DMS53 (cell line): ENCODE measurements around the gene CORO2B.

Source experiments
- DNase-seq: peaks from one replicate; lab custom pipeline; 2025; lab: John Stamatoyannopoulos, UW

CORO2B gene

DNA sequence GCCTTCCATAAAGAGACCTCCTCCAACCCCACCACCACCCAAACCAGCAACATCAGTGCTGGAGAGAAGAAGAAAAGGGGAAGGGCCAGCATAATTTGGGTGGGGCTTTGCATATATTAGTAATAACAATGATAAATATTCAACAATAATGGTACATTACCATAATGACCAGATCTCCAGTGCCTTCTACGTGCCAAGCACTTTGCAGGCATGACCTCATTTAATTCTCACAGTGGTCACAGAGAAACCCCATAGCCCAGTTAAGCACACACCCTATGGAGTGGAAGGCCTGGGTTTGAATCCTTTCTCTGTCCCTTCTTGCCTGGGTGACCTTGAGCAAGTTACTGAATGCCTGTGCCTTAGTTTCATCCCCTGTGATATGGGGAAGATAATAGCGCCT is 49.2 kb downstream of the CORO2B start:
- DNase-seq = no peak

DNA sequence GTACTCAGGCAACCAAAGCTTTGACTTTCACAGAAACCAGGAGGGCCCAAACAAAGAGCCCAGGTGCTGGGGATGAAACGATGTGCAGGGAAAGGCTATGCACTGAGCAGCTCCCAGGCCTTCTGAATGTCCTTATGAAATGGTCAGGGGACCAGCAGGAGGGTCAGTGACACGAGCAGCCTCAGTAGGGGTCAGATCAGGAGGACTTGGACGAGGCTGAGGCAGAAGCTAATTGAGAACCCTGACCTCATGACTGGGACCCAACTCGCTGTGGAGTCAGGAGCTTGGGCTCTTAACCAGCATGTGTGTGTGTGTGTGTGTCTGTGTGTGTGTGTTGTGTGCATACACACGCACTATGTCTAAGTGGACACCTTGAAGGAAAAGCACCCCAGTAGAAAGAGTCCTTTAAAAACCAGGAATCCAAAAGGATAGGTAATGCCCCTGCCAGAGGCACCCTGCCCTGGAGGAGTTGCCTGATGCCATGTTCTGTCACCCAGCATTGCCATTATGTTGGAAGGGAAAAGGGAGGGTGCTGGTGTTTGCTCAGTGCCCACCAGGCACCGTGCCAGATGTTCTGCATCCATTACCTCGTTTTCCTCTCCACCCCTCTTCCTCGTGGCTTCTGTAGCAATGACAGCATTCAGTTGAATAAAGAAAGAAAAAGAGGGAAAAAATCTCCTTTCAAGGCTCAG is 50.9 kb downstream of the CORO2B start:
- DNase-seq = no peak

DNA sequence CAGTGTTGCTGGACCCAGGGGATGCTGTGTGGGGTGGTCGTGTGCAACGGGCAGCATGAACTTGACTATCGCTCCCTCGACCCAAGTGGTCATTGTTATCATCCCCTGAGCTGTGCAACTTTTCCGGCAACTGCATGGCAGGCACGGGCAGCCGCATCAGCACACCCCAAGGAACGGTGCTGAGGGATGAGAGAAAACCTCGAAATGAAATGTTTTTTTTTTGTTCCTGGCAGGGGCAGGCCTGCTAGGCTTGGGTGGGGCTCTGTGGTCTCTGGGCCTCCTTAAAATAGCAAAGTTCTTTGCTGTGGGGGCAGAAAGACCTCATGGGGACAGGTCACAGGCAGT is 51.4 kb downstream of the CORO2B start:
- no peak for DNase-seq

DNA sequence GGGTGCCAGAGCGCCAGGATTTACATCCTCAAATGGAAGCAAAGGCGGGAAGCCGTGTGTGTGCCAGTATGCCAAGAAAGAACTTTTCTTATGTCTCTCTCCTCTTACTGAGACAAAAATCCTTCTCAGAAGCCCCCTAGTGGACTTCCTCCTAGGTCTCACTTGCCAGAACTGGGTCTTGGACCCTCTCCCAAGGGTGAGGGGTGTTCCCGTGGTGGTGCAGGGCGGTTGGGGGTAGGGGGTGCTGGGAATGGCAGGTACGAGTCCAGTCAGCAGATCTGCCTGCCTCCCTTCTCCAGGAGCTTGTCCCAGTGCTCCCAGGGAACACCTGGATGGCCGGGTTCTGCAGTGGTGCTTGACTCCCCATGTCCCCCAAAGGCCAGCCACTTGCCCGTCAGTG is 52.0 kb downstream of the CORO2B start:
- DNase-seq = no peak

DNA sequence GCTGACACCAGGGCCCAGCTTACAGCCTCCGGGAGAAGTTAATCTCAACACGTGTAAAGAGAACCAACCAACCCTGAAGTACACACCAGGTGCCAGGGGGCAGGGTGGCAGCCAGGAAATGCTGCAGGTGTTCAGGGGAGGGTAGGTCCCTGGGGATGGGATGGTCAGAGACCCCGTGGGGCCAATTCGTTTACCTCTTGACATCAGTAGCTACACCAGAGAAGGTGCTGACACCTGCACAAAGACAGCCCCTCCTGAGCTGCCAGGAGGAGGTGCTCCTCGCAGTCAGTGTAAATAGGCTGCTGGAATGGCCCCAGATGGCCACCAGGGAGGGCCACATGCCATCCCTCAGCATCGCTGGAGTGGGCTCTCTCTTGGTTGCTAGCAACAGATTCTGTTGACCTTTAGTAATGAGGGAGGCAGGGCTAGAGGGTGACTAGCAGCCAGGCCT is 52.8 kb downstream of the CORO2B start:
- peak; percentile 77 for DNase-seq

DNA sequence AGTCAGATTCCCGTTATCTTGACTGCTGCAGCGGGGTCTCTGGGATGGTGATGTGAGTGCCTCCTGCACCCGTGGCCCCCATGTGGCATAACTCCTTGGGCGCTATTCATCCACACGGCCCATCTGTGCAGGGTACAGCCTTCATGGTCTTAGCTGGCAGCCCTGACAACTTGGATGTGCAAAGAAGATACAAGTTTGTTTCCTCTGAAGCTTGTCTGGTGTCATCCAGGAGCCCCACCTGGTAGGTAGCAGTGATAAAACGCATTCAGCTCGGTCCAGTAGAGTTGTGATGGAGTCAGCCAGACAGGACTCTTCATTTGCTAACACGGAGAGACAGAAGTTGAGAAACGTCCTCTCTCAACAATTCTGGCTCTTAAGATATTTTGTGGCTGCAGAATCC is 53.3 kb downstream of the CORO2B start:
- DNase-seq = no peak

DNA sequence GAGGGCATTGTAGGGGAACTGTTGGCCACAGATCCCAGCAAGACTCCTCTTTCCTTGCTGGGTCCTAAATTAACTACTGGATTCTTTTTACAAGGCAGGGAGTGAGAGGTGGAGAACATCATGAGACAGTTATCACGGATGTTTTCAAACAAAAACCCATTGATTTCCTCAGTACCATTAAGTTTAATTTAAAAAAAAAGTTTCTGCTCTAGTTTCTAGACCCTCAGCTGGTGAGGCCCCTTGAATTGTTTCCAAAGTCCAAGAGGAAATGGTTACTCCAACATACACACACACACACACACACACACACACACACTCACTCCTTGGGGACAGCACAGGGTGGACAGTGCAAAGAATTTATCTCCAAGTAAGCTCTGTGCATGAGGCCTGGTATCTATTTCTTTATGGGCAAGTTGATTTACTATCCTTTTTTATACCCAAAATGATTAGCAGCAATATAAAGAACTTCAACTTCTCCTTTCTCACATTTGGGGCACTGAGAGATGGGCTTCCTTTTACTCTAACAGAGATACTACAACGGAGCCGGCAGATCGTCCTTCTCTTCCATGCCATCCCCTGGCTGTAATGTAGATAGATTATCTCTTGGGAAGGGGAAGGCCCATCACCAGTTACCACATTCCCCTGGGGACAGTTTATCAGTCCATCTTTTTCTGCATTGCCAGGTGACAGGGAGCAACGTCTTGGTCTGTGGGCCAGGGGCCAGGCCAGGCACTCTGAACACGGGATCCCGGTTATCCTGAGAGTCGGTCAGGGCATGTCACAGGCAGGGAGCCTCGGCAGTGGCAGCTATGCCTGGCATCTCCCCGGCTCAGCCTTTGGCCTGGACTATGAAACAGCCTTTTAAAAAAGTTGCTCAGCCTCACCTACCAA is 54.7 kb downstream of the CORO2B start:
- DNase-seq = no peak

DNA sequence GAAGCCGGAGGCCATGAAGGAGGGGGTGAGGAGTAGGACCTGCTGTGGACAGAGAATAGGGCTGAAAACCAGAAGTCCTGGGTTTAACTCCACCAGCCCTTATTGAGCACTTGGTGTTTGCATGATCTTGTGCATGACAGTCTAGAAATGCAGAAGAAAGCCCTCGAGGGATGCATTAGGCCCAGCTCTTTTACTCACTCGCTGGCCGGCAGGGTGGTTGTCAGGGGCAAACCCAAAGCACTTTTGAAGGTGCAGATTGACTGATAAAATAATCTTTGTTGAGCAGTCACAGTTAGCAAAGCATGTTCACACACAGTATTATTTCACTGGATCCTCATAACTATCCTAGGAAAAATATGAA is 55.3 kb downstream of the CORO2B start:
- no peak for DNase-seq

DNA sequence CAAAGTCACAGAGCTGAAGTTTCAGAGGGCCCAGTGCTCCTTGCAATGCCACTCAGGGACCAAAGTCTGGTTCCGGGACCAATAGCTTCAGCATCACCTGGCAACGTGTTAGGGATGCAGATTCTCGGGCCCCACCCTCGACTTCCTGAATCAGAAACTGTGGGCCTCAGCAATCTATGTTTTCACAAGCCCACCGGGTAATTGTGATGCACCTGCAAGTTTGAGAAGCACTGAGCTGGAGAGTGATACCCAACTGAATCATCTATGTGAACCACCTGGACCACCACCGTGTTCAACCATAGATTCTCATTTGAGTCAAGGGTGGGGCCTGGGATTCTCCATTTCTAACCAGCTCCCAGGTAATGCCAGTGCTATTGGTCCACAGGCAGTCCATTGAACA is 55.7 kb downstream of the CORO2B start:
- DNase-seq = no peak

DNA sequence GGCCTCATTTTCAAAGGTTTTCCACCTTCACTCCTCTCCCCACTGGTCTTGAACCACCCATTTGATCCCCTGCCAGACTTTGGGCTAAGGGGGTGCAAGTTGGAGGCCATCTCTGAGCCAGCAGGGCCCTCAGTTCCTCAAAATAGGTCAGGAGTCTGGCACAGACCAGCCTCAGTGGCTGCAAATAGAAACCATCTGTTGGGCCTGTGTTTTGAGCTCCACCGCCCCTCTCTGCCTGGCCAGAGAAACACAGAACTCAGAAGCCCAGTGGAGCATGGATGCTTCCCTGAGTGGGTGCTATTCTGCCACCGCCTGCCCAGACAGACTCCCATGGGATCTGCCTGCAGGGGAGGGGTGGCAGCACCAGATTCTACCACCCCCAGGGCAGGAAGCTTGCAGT is 56.3 kb downstream of the CORO2B start:
- DNase-seq = no peak

DNA sequence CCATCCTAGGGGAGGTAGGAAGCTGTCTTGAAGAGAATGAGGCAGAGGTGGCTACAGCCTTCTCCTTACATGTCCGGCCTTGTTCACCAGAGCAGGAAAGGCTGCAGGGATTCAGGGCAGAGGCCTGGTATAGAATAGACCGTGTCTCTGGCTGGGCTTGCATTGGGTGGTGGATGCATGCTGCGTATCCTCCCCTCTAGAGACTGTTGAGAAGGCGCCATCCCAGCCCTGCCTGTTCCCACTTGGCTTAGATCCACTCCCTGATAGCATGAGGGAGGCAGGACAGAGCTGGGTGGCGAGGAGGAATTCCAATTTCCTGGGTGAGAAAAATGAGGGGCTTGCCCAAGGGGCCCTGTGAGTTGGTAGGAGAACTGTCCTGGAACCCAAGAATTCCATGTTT is 57.5 kb downstream of the CORO2B start:
- no peak for DNase-seq

DNA sequence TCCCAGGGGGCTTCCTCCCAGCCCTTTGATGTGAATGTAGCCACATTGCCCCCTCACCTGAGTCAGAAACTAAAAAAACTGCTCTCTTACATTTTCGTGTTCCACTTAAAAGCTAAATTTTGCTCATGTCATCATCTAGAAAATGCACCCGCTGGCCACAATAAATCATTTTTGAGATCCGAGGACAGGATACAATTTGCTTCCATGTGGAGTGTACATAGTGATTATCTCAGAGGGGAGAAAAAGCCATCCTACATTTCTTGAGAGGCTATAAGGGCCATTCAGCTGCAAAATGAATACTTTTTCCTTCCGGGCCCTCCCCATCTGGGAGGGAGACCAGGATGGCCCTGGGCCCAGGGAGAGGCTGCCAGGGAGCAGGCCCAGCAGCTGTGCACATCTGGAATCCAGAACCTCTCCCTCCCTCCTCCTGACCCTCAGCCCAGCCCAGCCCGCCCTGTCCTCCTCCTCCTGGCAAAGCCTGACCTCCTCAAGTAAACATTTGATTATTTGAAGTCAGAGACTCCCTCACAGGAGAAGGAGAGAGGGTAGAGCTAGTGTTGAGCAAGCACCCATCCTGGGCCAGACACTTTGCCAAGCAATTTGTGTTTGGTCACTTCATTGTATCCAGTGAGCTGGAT is 59.1 kb downstream of the CORO2B start:
- no peak for DNase-seq

DNA sequence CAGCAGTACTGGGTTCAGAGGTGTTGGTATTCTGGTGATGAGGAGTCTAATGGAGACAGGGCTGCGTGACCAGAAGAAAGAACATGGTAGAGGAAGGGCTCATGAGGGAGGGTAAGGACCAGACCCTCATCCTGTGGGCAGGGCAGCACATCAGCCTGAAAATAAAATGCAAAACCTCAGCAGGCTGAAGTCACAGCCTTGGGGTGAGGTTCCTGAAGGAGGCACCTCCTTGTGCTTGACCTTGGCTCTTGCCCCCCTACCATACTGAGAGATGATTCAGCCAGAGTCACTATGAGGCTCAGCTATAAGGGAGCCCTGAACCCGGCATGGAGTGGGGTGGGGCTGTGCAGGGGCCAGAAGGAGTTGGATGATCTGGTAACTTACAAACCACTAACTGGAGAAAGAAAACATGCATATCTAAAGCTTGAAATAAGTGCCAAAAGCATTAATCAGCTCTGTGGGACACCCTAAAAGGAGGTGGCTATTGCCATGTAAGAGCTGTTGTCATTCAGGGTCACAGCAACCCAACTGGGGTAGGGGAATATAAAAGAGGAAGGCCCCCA is 60.2 kb downstream of the CORO2B start:
- DNase-seq = no peak

DNA sequence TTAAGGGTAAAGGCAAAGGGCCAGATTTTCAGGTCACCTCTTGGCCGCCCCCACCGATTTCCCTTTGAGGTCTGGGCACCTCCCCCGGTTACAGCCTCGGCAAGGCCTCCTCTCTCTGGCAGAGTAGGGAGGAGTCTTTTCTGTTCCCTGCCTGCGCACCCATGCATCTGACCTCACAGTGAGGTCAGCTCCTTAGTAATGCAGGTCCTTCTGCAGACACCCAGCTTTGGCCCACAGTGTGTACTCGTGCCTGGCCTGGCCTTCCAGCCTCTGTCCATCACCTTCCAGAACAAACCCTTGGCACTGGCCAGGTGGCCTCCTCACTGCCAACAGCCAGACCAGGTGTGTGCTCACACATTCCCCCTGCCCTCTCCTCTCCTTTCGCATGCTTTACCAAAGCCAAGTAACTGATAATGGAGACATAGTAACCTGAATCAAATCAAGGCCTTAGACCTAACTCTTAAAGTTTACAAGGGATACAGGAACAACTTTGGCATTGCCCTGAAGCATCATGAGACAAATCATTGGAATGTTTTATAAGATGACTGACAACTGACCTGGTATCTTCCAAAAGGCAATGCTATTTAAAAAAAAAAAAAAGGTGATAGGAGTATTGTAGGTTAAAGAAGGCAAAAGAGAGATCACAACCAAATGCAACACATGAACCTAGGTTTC is 61.3 kb downstream of the CORO2B start:
- DNase-seq = no peak

DNA sequence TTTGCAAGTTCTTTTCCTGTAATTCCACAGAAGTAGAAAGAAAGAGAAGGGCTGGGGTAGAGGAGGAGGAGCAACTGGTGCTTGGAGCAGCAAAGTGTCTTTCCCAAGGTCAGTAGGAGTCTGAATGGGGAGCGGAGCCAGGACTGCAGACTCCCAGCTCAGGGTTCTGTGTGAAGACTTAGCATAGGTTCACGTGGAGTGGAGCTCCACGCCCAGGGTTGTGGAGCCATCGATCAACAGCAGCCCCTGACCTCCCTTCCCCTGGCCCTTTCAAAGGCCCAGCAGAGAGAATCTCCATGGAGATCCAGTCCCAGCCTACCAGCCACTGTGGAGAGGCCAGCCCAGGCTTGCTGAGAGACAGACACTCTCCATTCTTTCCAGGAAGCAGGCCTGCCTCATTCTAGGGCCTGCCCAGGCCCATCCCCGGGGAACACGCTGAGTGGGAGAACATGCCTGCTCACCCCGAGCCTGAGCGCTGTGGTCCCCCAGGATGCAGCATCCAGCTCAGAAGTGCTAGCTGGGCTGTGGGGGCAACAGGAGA is 62.1 kb downstream of the CORO2B start:
- no peak for DNase-seq

DNA sequence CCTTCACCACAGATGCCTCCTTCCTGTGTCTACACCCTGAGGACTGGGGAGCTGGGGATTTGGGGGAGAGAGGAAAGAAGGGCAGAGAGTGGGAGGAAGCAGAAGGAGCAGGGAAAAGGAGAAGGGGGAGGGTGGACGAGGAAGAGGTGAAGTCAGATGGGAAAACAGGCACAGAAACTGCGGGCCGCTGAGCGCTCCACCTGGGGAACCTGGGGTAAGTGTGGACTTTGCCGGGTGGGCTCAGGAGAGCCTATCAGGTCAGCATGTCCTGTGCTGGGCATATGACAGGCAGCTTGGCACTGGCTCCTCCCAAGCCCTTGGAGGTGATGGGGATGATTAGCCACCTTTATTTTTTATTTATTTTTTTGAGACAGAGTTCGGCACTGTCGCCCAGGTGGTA is 62.6 kb downstream of the CORO2B start:
- DNase-seq = no peak

DNA sequence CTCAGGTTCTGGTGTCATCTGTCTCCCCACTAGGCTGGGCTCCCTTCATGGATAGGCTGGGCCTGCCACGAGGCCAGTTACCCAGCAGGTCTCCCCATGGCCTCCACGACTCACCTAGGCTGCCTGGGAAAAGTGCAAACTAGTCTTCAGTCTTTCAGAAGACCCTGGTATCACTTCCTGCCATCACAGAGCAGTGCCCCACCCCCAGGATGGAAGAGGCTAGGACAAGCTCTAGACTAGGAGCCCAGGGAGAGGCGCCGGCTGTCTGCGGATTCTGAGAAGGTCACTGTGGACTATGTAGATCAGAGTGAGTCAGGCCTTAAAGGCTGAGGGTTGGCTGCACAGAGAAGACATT is 63.7 kb downstream of the CORO2B start:
- DNase-seq = no peak

DNA sequence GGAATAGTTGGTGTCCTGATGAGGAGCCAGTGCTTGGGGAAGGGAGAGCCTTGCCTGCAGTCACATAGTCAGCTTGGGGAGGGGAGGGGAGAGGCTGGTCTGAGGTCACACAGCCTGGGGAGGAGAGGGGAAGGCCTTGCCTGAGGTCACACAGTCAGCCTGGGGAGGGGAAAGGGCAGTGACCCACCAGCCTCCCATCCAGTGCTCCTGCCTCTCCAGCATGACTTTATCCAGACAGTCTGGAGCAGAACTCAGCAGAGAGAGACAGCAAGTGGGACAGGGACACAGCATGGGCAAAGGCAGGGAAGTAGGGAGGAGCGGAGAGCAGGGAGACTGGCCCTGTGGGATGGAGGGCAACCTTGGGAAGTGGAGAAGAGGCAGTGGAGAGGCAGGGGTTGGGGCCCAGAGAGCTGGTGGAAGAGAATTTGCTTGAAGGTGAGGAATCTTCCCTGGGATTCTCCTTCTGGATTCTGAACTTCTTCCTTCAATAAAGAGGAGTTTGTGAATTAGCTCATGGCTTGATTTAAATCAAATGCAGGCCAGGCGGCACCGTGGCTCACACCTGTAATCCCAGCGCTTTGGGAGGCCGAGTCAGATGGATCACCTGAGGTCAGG is 64.5 kb downstream of the CORO2B start:
- no peak for DNase-seq

DNA sequence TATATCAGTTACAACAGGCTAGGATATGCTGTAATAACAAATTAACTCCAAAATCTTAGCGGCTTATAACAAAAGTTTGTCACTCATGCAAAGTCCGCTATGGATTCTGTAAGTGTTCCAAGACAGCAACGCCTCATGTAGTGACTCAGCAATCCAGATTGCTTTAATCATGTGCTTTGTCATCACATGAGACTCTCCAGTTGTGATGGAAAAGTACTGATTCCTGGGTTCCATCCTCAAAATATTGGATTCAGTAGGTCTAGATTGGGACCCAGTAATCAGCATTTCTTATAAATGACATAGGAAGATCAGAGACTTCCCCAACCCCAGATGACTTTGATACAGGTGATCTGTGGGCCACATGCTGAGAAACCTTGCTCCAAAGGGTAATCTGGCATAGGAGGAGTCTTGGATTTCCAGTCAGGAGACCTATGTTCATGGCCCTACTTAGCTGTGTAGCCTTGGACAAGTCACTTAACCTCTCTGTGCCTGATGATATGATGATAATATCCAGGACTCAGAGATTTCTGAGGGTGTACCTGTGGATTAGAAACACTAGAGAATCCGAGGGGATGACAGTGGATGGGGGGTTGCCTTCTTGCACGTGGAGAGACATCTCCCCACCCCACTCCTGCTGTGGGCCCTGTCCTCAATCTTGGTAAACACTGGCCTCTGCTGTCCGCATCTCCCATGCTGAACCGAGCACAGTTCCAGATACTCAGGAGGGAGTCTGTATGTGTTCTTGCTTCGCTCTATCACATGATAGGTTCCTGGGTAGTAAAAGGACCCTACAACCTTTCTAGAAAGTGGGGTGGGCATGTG is 65.5 kb downstream of the CORO2B start:
- peak; percentile 18 for DNase-seq

DNA sequence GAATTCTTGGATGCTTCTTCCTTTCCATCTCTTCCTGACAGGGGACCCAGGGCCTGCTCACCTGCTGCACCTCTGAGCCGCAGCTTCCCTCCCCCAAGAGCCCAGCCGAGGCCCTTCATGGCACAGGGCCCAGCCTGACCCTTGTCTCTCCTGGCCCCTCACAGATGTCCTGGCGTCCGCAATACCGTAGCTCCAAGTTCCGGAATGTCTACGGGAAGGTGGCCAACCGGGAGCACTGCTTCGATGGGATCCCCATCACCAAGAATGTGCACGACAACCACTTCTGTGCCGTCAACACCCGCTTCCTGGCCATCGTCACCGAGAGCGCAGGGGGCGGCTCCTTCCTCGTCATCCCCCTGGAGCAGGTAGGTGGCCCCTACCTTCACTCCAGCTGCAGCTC is 66.2 kb downstream of the CORO2B start:
- DNase-seq = no peak

DNA sequence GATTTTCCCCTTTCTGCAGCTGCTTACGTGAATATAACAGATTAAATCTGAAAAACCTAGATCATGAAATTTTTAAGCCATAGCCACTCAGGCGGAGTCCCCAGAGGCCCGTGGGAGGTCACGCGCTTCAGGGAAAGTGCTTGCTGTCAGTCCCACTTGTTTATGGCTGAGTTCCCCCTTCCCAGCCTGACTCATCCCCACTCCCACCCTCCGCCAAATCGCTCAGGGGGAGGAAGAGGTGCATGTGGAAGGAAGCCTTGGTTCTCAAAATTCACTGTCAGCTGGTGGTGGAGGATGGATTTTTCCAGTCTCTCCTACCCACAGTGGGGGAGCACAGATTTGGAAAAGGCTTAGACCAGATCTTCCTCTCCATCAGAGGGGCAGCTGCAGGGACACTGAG is 67.4 kb downstream of the CORO2B start:
- no peak for DNase-seq
